Mesenchymal stem cell (in vitro differentiated cells and primary cell): ENCODE data around the gene LRFN5.

Experiments used
- DNase-seq: peaks from one replicate; pipeline ENCODE4 v3.0.0-alpha.2; 2013
- H2AFZ ChIP-seq: one replicate; pipeline ENCODE4 v1.6.1; 2013; ENCODE audit warnings: low read depth, mild to moderate bottlenecking, control low read depth, inconsistent platforms, low read length, moderate library complexity
- H2AK5ac ChIP-seq: 2 replicates; pipeline ENCODE4 v1.6.1; 2013; ENCODE audit warnings: low read length, moderate library complexity, mild to moderate bottlenecking, inconsistent platforms; ENCODE audit not compliant: severe bottlenecking
- H2BK120ac ChIP-seq: one replicate; pipeline ENCODE4 v1.6.1; 2013; ENCODE audit warnings: low read depth, mild to moderate bottlenecking, inconsistent platforms, low read length, moderate library complexity
- H2BK12ac ChIP-seq, 2 experiments: one replicate each; pipeline ENCODE4 v1.6.1; 2013; ENCODE audit warnings: inconsistent platforms in 2 of 2, low read length in 2 of 2, mild to moderate bottlenecking in 2 of 2, moderate library complexity in 2 of 2, control low read depth in 1 of 2
- H2BK15ac ChIP-seq: one replicate; pipeline ENCODE4 v1.6.1; 2013; ENCODE audit warnings: mild to moderate bottlenecking, low read depth, inconsistent platforms; ENCODE audit not compliant: poor library complexity, severe bottlenecking
- H2BK5ac ChIP-seq: 2 replicates; pipeline ENCODE4 v1.6.1; 2013; ENCODE audit warnings: low read depth, mild to moderate bottlenecking, low read length, control low read depth, inconsistent platforms; ENCODE audit not compliant: poor library complexity, severe bottlenecking
- H3K14ac ChIP-seq, 2 experiments: one replicate each; pipeline ENCODE4 v1.6.1; 2013; ENCODE audit warnings: inconsistent platforms in 2 of 2, low read length in 2 of 2, control low read depth in 1 of 2, mild to moderate bottlenecking in 1 of 2, moderate library complexity in 1 of 2
- H3K18ac ChIP-seq, 2 experiments: one replicate each; pipeline ENCODE4 v1.6.1; 2013; ENCODE audit warnings: inconsistent platforms in 2 of 2, low read length in 2 of 2, control low read depth in 1 of 2, low read depth in 1 of 2, mild to moderate bottlenecking in 1 of 2
- H3K23ac ChIP-seq, 2 experiments: one replicate each; pipeline ENCODE4 v1.6.1; 2013; ENCODE audit warnings: inconsistent platforms in 2 of 2, low read length in 2 of 2, mild to moderate bottlenecking in 2 of 2, moderate library complexity in 2 of 2, control low read depth in 1 of 2
- H3K27ac ChIP-seq: 2 replicates; pipeline ENCODE4 v1.5.1; 2013; ENCODE audit warnings: mild to moderate bottlenecking, moderate library complexity, low read length, control low read depth, inconsistent platforms; ENCODE audit not compliant: poor library complexity, severe bottlenecking
- H3K27me3 ChIP-seq, 2 experiments: 2 replicates each; pipeline versions ENCODE4 v1.6.1 to v1.7.0; 2013; ENCODE audit warnings: low read length in 2 of 2, mild to moderate bottlenecking in 2 of 2, moderate library complexity in 2 of 2, control low read depth in 1 of 2, inconsistent platforms in 1 of 2; ENCODE audit not compliant: control insufficient read depth in 1 of 2, insufficient read depth in 1 of 2
- H3K36me3 ChIP-seq, 2 experiments: 2 replicates each; pipeline versions ENCODE4 v1.6.1 to v1.7.0; 2013; ENCODE audit warnings: low read length in 2 of 2, control low read depth in 1 of 2, inconsistent platforms in 1 of 2, low read depth in 1 of 2, mild to moderate bottlenecking in 1 of 2; ENCODE audit not compliant: insufficient read depth in 2 of 2, control insufficient read depth in 1 of 2
- H3K4ac ChIP-seq, 2 experiments: one replicate each; pipeline ENCODE4 v1.6.1; 2013; ENCODE audit warnings: inconsistent platforms in 2 of 2, low read length in 2 of 2, mild to moderate bottlenecking in 2 of 2, moderate library complexity in 2 of 2, control low read depth in 1 of 2, low read depth in 1 of 2
- H3K4me1 ChIP-seq: 2 replicates; pipeline ENCODE4 v1.6.1; 2013; ENCODE audit warnings: low read depth, low read length, control low read depth; ENCODE audit not compliant: control insufficient read depth, insufficient read depth
- H3K4me2 ChIP-seq: 2 replicates; pipeline ENCODE4 v1.6.1; 2013; ENCODE audit warnings: low read length, mild to moderate bottlenecking, inconsistent platforms; ENCODE audit not compliant: poor library complexity, severe bottlenecking
- H3K4me3 ChIP-seq, 2 experiments: 2 replicates each; pipeline versions ENCODE4 v1.5.1 to v1.7.0; 2013; ENCODE audit warnings: low read length in 2 of 2, mild to moderate bottlenecking in 2 of 2, control low read depth in 1 of 2, low read depth in 1 of 2; ENCODE audit not compliant: insufficient read depth in 1 of 2
- H3K79me1 ChIP-seq: replicated peaks from 2 replicates; pipeline ENCODE4 v1.6.1; 2013; ENCODE audit warnings: mild to moderate bottlenecking, control low read depth, low read length, inconsistent platforms; ENCODE audit not compliant: poor library complexity, severe bottlenecking
- H3K9ac ChIP-seq: 2 replicates; pipeline ENCODE4 v1.7.0; 2013; ENCODE audit warnings: mild to moderate bottlenecking, low read length, moderate library complexity
- H3K9me3 ChIP-seq: 2 replicates; pipeline ENCODE4 v1.7.0; 2013; ENCODE audit warnings: mild to moderate bottlenecking, low read length; ENCODE audit not compliant: control insufficient read depth
- H4K8ac ChIP-seq: one replicate; pipeline ENCODE4 v1.6.1; 2013; ENCODE audit warnings: inconsistent platforms, mild to moderate bottlenecking, low read length, moderate library complexity
- H4K91ac ChIP-seq: one replicate; pipeline ENCODE4 v1.6.1; 2013; ENCODE audit warnings: mild to moderate bottlenecking, low read length, inconsistent platforms
- WGBS: methylation state at CpG from one replicate; pipeline ENCODE4 v1.1.7; 2013; ENCODE audit warnings: mixed read lengths; 5-methylcytosine and 5-hydroxymethylcytosine counted together

LRFN5 gene

DNA sequence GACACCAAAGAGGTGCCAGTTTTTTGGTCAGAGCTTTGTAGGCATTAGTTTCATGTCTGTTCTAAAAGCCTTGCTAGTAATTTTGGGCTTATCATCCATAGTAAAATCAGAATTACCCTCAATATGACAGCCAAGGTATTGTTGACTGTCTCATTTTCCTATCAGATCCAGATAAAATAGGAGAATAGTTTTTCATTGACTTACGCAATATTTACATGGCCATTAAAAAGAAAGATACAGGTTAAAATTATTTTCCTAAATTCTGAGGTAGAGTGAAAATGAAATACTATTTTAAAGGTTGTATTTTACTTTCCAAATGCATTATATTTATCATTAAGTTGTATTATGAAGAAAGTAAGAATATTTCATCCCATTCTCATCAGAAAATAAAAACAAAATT, 203.7 kb downstream of the LRFN5 start:
- Histone ChIP-seq H2BK12ac (no peak overlapping the region), H4K91ac (no peak overlapping the region), H2BK15ac (no peak overlapping the region), H3K9ac (no peak overlapping the region), H2BK120ac (no peak overlapping the region), H2AFZ (no peak overlapping the region), H3K27me3 (no peaks in the 10 kb centered on the region), H3K79me1 (no peaks in the 10 kb centered on the region), H2AK5ac (no peak overlapping the region), H3K14ac (no peak overlapping the region), H3K23ac (no peak overlapping the region), H3K9me3 (no peaks in the 10 kb centered on the region), H3K4ac (no peak overlapping the region), H3K18ac (no peak overlapping the region), H3K27ac (no peak overlapping the region), H3K4me3 (no peak overlapping the region), H3K4me2 (no peak overlapping the region), H3K4me1 (no peaks in the 10 kb centered on the region), H4K8ac (no peak overlapping the region), H3K36me3 (no peaks in the 10 kb centered on the region), H2BK5ac (no peak overlapping the region)
- no CpG with 5 or more reads among the region's 1 CpG for WGBS
- DNase-seq = no peak

- WGBS = 25% methylated on average over 1 of the region's 1 CpG
These were observed 210.9 kb downstream of the LRFN5 start for GRCh38 chr14:41817626-41818025.

DNA sequence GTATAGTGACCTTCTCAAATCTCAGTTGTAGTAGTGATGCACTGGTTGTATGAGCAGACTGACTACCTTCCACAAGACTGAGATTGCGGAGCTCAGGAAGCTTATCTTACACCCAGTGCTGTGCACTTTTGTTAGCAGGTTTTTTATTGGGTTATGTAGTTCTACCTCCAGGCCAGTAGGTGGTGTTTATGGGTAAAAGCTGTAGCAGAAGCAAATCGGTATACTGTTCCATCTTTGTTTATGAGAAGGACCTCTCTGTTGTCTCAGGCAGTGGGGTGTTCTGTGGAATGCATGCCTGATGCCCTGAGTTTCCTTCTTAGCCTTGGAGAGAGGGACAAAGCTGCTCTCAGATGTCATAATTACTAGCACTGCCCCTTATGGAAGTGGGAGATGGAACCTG, 217.8 kb downstream of the LRFN5 start:
- Histone ChIP-seq H3K14ac (no peak overlapping the region), H3K4me3 (no peak overlapping the region), H2BK120ac (no peak overlapping the region), H3K27ac (no peak overlapping the region), H4K8ac (no peak overlapping the region), H3K9ac (no peak overlapping the region), H2BK12ac (no peak overlapping the region), H3K18ac (no peak overlapping the region), H4K91ac (no peak overlapping the region), H2AK5ac (no peak overlapping the region), H2BK15ac (no peak overlapping the region), H3K4me1 (no peaks in the 10 kb centered on the region), H2AFZ (no peak overlapping the region), H3K9me3 (peaks cover 11% of the 10 kb centered on the region), H3K36me3 (no peaks in the 10 kb centered on the region), H3K23ac (no peak overlapping the region), H2BK5ac (no peak overlapping the region), H3K27me3 (no peaks in the 10 kb centered on the region), H3K79me1 (no peaks in the 10 kb centered on the region), H3K4me2 (no peak overlapping the region), H3K4ac (no peak overlapping the region)
- 96% methylated on average over 2 of the region's 2 CpGs for WGBS
- no peak for DNase-seq

More at GRCh38 chr14:41817626-41818025, 210.9 kb downstream of the LRFN5 start:
- H3K14ac ChIP-seq = no peak overlapping the region
- no peak overlapping the region for H2BK5ac ChIP-seq
- H3K18ac ChIP-seq = no peak overlapping the region
- no peak overlapping the region for H2AFZ ChIP-seq
- H3K4me2 ChIP-seq = no peak overlapping the region
- H3K4me3 ChIP-seq = no peak overlapping the region
- no peak overlapping the region for H2BK12ac ChIP-seq
- H3K23ac ChIP-seq = no peak overlapping the region
- H3K36me3 ChIP-seq = no peaks in the 10 kb centered on the region
- no peak overlapping the region for H2BK15ac ChIP-seq
- DNase-seq = peak; percentile 24
- no peak overlapping the region for H3K27ac ChIP-seq
- H3K4ac ChIP-seq = no peak overlapping the region
- no peak overlapping the region for H4K91ac ChIP-seq
- no peaks in the 10 kb centered on the region for H3K27me3 ChIP-seq
- H3K9me3 ChIP-seq = no peaks in the 10 kb centered on the region
- no peak overlapping the region for H4K8ac ChIP-seq
- H2BK120ac ChIP-seq = no peak overlapping the region
- H2AK5ac ChIP-seq = no peak overlapping the region
- no peaks in the 10 kb centered on the region for H3K4me1 ChIP-seq
- H3K9ac ChIP-seq = no peak overlapping the region
- H3K79me1 ChIP-seq = no peaks in the 10 kb centered on the region

DNA sequence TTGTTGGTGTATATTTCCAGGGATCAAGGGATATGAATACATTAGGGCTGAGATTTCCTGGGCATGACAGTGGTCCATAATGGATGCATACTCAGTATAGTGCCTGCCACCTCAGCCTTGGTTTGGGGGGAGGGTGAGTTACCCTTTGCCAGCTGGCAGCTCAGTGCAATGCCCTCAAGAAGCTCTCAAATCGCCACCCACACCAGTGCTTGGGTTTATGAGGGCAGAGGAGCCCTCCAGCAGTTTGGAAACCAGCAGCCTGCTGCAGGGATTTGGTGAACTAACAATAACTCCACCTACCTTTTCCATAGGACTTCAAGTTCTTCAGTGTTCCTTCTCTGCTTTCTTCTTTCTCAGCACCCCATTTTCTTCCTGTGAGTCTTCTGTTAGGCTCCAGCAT, 218.9 kb downstream of the LRFN5 start:
- H3K4ac ChIP-seq = no peak overlapping the region
- H2BK5ac ChIP-seq = no peak overlapping the region
- WGBS = 90% methylated on average over 1 of the region's 1 CpG
- H3K9ac ChIP-seq = no peak overlapping the region
- no peak overlapping the region for H2BK15ac ChIP-seq
- no peak overlapping the region for H3K14ac ChIP-seq
- no peak overlapping the region for H2BK120ac ChIP-seq
- peaks cover 11% of the 10 kb centered on the region for H3K9me3 ChIP-seq
- H2AK5ac ChIP-seq = no peak overlapping the region
- no peak overlapping the region for H2BK12ac ChIP-seq
- no peak for DNase-seq
- H4K91ac ChIP-seq = no peak overlapping the region
- no peak overlapping the region for H3K4me3 ChIP-seq
- H3K27ac ChIP-seq = no peak overlapping the region
- H4K8ac ChIP-seq = no peak overlapping the region
- no peaks in the 10 kb centered on the region for H3K79me1 ChIP-seq
- H3K4me2 ChIP-seq = no peak overlapping the region
- H3K27me3 ChIP-seq = no peaks in the 10 kb centered on the region
- H2AFZ ChIP-seq = no peak overlapping the region
- no peak overlapping the region for H3K23ac ChIP-seq
- peak overlapping the region in 1 of 2 experiments; percentile 49 for H3K18ac ChIP-seq
- peaks cover 2% of the 10 kb centered on the region for H3K4me1 ChIP-seq
- H3K36me3 ChIP-seq = no peaks in the 10 kb centered on the region
